ENCODE results near the gene TMEM258.

The TMEM258 gene

GRCh38 chr11:61754534-61755482, 37.6 kb downstream of the TMEM258 start:
- no peak for DNase-seq

- DNase-seq = no peak
These were observed 38.7 kb downstream of the TMEM258 start for GRCh38 chr11:61753672-61754071.

DNA sequence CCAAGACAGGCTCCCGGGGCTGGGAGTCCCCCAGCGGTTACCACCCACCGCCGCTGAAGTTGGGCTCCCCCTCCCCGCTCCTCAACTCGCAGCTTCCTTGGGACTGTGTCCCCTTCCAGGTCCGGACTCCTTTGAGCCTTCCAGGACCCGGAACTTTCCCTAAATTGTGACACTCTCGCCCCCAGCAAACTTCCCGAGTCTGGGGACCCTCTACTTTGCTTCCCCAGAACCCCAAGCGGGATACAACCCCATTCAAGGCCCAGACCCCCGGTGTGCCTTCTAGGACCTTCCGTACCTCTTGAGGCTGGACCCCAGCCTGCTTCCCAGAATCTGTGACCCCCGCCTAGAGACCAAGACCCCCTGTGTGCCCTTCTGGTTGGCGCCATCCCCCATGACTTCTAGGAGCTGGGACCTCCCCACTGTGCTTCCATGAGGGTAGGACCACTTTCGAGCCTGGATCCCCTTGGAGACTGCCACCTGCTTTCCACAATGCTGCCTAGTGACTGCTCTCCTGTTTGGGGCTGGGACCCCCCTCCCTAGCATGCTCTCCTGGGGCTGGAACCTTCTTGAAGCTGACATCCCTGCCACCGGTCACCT, 39.4 kb downstream of the TMEM258 start:
- no peak for DNase-seq

GRCh38 chr11:61752117-61752924, 40.1 kb downstream of the TMEM258 start, which contains the start of gene MYRF:
Gene MYRF (plus strand): TSS chr11:61752636. CDS start chr11:61752745, 109 bp downstream.
- no peak for DNase-seq

- DNase-seq = no peak
These were observed 41.0 kb downstream of the TMEM258 start for GRCh38 chr11:61751384-61751783.

GRCh38 chr11:61750631-61751273, 41.6 kb downstream of the TMEM258 start:
- DNase-seq = no peak

DNA sequence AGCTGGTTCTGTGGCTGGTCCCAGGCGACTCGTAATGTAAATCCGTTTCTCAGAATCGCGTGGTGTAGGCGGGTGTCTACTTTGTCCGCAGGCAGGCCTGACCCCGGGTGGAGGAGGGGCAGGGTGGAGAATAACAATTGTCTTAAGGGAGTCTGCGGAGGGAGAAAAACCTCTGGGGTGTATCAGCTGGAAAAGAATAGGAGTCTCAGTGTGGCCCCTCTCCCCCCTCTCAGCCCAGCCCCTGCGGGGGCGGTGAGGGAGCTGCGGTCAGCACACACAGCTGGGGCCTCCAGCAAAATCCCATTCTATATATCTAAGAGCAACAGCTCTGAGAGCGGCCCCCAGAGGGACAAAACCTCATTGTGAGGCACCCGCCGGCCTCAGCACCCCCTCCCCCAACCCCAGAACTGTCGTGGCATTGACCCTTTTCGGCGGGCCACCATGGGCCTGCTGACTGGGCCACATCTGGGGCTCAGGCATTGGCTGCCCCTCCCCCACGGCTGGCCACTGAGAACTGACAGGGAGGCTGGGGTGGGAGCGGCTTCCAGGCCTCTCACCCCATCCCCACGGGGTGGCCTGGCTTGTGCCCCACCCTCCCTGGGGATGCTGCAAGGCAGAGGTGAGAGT, 42.7 kb downstream of the TMEM258 start:
- DNase-seq = no peak

GRCh38 chr11:61747967-61748285, 44.5 kb downstream of the TMEM258 start:
- DNase-seq = no peak

DNA sequence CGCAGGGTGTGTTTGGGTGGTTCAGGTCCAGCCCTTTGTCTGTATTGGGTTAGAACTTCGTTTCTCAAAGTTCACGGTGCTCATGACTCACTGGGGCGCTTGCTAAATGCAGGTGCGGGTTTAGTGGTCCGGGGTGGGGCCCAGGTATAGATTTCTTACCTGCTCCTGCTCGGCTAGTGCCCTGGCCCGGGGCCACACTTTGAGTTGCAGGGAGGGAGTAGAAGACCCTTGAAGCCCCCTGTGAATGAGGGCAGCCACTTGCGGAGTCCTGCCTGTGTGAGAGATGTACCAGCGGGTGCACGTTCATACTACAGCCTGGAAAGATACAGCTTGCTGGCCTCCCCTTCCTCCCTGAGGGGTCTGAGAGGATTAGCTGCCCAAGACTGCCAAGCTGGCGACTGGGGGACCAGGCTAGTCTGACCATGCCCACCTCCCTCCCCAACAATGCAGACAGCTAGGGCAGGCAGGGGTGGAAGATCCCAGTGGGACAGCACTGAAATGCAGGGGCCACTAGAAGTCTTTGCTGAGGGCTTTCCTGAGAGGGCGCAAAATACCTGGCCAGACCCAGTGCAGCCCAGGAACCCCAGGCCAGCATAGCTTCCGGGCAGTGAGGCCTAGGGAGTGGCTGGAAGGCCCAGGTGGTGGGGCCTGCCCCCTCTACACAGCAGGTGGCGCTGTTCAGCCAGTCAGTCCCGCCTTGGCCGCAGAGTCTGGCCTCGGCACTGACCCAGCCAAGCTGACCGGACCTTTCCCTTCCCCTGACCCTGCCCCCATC, 45.0 kb downstream of the TMEM258 start:
- DNase-seq = peak; percentile 46

- DNase-seq = no peak
These were observed 45.8 kb downstream of the TMEM258 start for GRCh38 chr11:61746442-61747191.

DNA sequence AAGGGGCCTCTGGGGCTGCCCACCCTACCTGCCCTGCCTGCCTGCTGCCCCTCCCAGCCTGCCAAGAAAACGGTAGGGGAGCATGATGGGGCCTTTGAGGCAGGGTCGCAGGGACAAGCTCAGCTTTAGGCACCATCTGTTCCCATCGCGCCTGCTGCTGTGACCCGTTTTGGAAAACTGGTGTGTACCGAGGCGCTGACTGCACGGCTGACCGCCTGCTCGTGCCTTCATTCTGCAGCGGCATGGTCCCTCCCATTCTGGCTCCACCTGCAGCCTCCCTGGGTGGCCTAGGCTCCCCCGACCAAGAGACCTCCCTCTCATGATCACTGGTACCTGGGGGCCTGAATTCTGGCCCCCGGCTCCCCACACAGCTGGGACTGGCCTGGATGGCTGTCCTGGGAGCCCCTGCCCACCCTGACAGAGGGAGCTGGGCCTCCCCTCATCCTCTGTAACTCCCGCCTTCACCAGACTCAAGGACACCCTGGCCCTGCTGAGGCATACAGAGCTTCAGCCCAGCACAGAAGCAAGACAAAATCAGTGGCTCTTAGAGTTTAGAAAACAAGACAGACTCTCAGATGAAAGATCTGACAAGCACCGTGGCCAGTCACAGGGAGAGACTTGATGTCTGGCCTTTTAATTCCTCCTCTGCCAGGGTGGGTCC, 46.5 kb downstream of the TMEM258 start:
- DNase-seq = no peak

GRCh38 chr11:61744609-61745156, 47.7 kb downstream of the TMEM258 start:
- DNase-seq = no peak

DNA sequence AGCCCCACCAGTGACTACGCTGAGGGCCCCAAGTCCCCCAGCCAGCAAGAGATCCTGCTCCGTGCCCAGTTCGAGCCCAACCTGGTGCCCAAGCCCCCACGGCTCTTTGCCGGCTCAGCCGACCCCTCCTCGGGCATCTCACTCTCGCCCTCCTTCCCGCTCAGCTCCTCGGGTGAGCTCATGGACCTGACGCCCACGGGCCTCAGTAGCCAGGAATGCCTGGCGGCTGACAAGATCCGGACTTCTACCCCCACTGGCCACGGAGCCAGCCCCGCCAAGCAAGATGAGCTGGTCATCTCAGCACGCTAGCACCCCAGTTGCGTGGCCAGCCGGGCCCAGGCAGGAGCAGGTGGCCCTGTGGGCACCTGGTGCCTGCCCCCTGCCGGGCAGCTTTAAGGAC, 48.2 kb downstream of the TMEM258 start:
- DNase-seq = no peak

GRCh38 chr11:61743486-61744095, 48.8 kb downstream of the TMEM258 start:
- no peak for DNase-seq

GRCh38 chr11:61742391-61742790, 50.0 kb downstream of the TMEM258 start:
- DNase-seq = no peak

GRCh38 chr11:61739966-61740365, 52.4 kb downstream of the TMEM258 start:
- DNase-seq = no peak

- no peak for DNase-seq
These were observed 53.0 kb downstream of the TMEM258 start for GRCh38 chr11:61739413-61739812.
